ENCODE data around the gene MON2.
"Not testable (repeated sequence)": the region's sequence is repeated elsewhere in the genome, so short reads cannot be mapped to it uniquely, and the experiment has no call there.

GRCh38 chr12:62559366-62559765 lies 92.7 kb downstream of the MON2 start:
- not testable (repeated sequence) for TF ChIP-seq CTCF (IDR thresholded peaks at IDR 0.05); ZFX (IDR thresholded peaks at IDR 0.05; ENCODE audit: borderline replicate concordance)
